GM21381 (cell line): ENCODE results near the gene FKRP.

ENCODE experiments used
- ATAC-seq: cut with Tn5 transposase; IDR thresholded peaks from one replicate; pipeline ENCODE4 v1.9.1; 2021; ENCODE audit warnings: mild to moderate bottlenecking, moderate library complexity; ENCODE audit not compliant: unreplicated experiment

The FKRP gene

GRCh38 chr19:46719629-46720502 is 26.0 kb upstream of the FKRP start:
- no peak for ATAC-seq

GRCh38 chr19:46720503-46721239 is 25.2 kb upstream of the FKRP start:
- no peak for ATAC-seq

GRCh38 chr19:46721269-46722003 is 24.4 kb upstream of the FKRP start:
- no peak for ATAC-seq

GRCh38 chr19:46722004-46722380 is 23.9 kb upstream of the FKRP start:
- no peak for ATAC-seq

- no peak for ATAC-seq
These were observed 23.3 kb upstream of the FKRP start for GRCh38 chr19:46722421-46723022.

GRCh38 chr19:46723023-46723461 is 22.8 kb upstream of the FKRP start:
- no peak for ATAC-seq

GRCh38 chr19:46723471-46723870 is 22.4 kb upstream of the FKRP start:
- ATAC-seq, result no peak

GRCh38 chr19:46724468-46724867 is 21.4 kb upstream of the FKRP start:
- no peak for ATAC-seq

GRCh38 chr19:46725036-46725820 is 20.6 kb upstream of the FKRP start:
- ATAC-seq, result no peak

- ATAC-seq, result no peak
These were observed 19.9 kb upstream of the FKRP start for GRCh38 chr19:46725859-46726393.

- no peak for ATAC-seq
These were observed 19.3 kb upstream of the FKRP start for GRCh38 chr19:46726551-46726950.

GRCh38 chr19:46726971-46727501 is 18.8 kb upstream of the FKRP start:
- no peak for ATAC-seq

GRCh38 chr19:46727757-46728156 is 18.1 kb upstream of the FKRP start:
- no peak for ATAC-seq

- ATAC-seq, result no peak
These were observed 17.6 kb upstream of the FKRP start for GRCh38 chr19:46728208-46728607.

- no peak for ATAC-seq
These were observed 17.0 kb upstream of the FKRP start for GRCh38 chr19:46728693-46729339.

GRCh38 chr19:46729696-46730095 is 16.2 kb upstream of the FKRP start:
- ATAC-seq, result no peak

- no peak for ATAC-seq
These were observed 15.7 kb upstream of the FKRP start for GRCh38 chr19:46730187-46730586.

- no peak for ATAC-seq
These were observed 15.3 kb upstream of the FKRP start for GRCh38 chr19:46730595-46730994.

GRCh38 chr19:46731007-46731501 is 14.8 kb upstream of the FKRP start:
- ATAC-seq, result no peak
